CD4-positive, alpha-beta T cell (primary cell): Measurements from ENCODE around the gene DNAJC13. TPM values are rescaled to one million over a fixed set of nuclear protein-coding genes. Genes with fewer than 3 reads are reported as not detected.

ENCODE experiments used
- ATAC-seq: fragments of 200-7000 bp; cut with Tn5 transposase; one replicate; pipeline ENCODE4 v1.10.0; 2022; ENCODE audit warnings: mild to moderate bottlenecking; ENCODE audit not compliant: poor library complexity
- CTCF ChIA-PET: fragments of 350-600 bp; sonication (Branson Sonifier 250); formaldehyde crosslinking; loops from one replicate; lab custom pipeline; 2021; ENCODE audit warnings: antibody characterized with exemption, inconsistent platforms; lab: Charles Lee
- POLR2A ChIA-PET: fragments of 350-600 bp; sonication (Branson Sonifier 250); formaldehyde crosslinking; loops from one replicate; lab custom pipeline; 2021; ENCODE audit warnings: antibody characterized with exemption, inconsistent platforms; lab: Charles Lee
- DNase-seq, 14 experiments: peaks; one replicate each; pipeline ENCODE4 v3.0.0-alpha.2; 2013 to 2020; ENCODE audit warnings: mixed read lengths in 2 of 14
- H3K27ac ChIP-seq, 2 donors: one replicate each; pipeline versions ENCODE4 v1.5.1 to v1.7.0; 2013; ENCODE audit warnings: low read length in 2 of 2, low read depth in 1 of 2, mild to moderate bottlenecking in 1 of 2
- H3K27me3 ChIP-seq, 2 experiments: 1 replicate in 1 of 2; 2 replicates in 1 of 2; pipeline versions ENCODE4 v1.6.1 to v1.7.0; 2013; ENCODE audit warnings: low read length in 2 of 2, control low read depth in 1 of 2, mild to moderate bottlenecking in 1 of 2, moderate library complexity in 1 of 2; ENCODE audit not compliant: insufficient read depth in 2 of 2, control insufficient read depth in 1 of 2
- H3K36me3 ChIP-seq: one replicate; pipeline ENCODE4 v1.6.1; 2013; ENCODE audit warnings: low read length, control low read depth; ENCODE audit not compliant: insufficient read depth
- H3K4me1 ChIP-seq: one replicate; pipeline ENCODE4 v1.6.1; 2013; ENCODE audit warnings: low read length, control low read depth; ENCODE audit not compliant: insufficient read depth
- H3K4me3 ChIP-seq: one replicate; pipeline ENCODE4 v1.5.1; 2013; ENCODE audit warnings: mild to moderate bottlenecking, low read length, moderate library complexity
- H3K9me3 ChIP-seq, 2 experiments: 1 replicate in 1 of 2; 2 replicates in 1 of 2; pipeline versions ENCODE4 v1.6.1 to v1.7.0; 2013; ENCODE audit warnings: low read length in 2 of 2, mild to moderate bottlenecking in 2 of 2, control low read depth in 1 of 2, moderate library complexity in 1 of 2; ENCODE audit not compliant: control insufficient read depth in 1 of 2, insufficient read depth in 1 of 2
- H3K27ac Mint-ChIP-seq: one replicate; pipeline ENCODE4 v1.8.0; 2020; ENCODE audit warnings: mixed read lengths
- H3K27me3 Mint-ChIP-seq: one replicate; pipeline ENCODE4 v1.8.0; 2021; ENCODE audit warnings: mixed read lengths
- H3K36me3 Mint-ChIP-seq: one replicate; pipeline ENCODE4 v1.8.0; 2021; ENCODE audit warnings: low read depth, mixed read lengths
- H3K4me1 Mint-ChIP-seq: one replicate; pipeline ENCODE4 v1.8.0; 2021; ENCODE audit warnings: low read depth, mixed read lengths
- H3K4me3 Mint-ChIP-seq: one replicate; pipeline ENCODE4 v1.8.0; 2020; ENCODE audit warnings: mild to moderate bottlenecking, mixed read lengths
- H3K9me3 Mint-ChIP-seq: one replicate; pipeline ENCODE4 v1.8.0; 2020; ENCODE audit warnings: mixed read lengths
- CTCF ChIP-seq: fragments of 200-600 bp; IDR thresholded peaks from one replicate; pipeline ENCODE4 v1.8.0; 2022; ENCODE audit warnings: antibody characterized with exemption, mild to moderate bottlenecking
- intact Hi-C, 2 experiments: fragments of 100-400 bp; cut with DNase I in 1 of 2; cut with micrococcal nuclease in 1 of 2; formaldehyde crosslinking; loops; one replicate each; pipeline versions ENCODE4 v1.15.1 to v1.9.0; 2023 to 2025; cut with DNase I, micrococcal nuclease
- total RNA-seq, 174 experiments: library from RNA in 2 of 174; stranded (reverse) in 2 of 174; gene quantifications; one replicate each; pipeline ENCODE4 v1.2.3 and lab custom pipeline; 2021 to 2026

The DNAJC13 gene
- total RNA-seq, 2 experiments from 2014 or later: 13.5 to 14.3 TPM

DNA sequence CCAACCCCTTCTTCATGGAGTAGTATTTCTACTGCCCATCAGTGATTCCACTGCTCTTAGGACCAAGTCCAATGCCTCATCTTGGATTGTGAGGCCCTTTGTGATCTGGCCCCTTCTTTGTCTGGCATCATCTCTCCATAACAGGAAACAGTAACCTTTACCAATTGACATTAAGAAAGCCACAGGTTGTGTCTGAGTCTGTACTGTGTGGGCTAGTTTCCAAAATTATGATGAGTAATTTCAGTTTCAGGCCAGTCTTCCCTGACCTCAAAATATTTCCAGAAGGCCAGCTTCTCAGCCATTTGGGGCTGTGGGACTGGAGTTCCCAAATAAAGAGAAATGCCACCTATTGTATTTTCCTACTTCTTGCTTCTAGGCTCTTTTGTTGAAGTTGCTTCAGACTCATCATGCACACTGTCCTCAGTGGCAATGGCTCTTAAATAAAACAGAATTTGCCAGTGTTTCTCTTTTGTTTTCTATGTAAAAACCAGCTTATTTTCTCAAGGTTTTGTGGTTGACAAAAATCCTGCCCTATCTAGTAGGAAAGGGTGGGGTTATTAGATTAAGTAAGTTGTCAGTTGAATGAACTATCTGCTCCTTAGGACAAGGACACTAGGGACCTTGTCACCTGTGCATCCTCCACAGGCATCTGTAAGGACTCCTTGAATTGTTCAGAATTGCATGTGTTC lies 132.7 kb downstream of the DNAJC13 start:
- Histone ChIP-seq H3K27ac (no peak overlapping the region), H3K9me3 (no peaks in the 10 kb centered on the region), H3K27me3 (no peaks in the 10 kb centered on the region), H3K36me3 (no peaks in the 10 kb centered on the region), H3K4me1 (no peaks in the 10 kb centered on the region), H3K4me3 (no peak overlapping the region)
- intact Hi-C loops: no loop called here
- ChIA-PET POLR2A (no interaction called here), CTCF (no interaction called here)
- no peak for ATAC-seq
- H3K4me3 Mint-ChIP-seq: no peak overlapping the region
- TF ChIP-seq CTCF: no peak
- no peaks in the 10 kb centered on the region for H3K36me3 Mint-ChIP-seq
- peak overlapping the region; percentile 55 for H3K27ac Mint-ChIP-seq
- H3K4me1 Mint-ChIP-seq: peaks cover 21% of the 10 kb centered on the region
- no peaks in the 10 kb centered on the region for H3K9me3 Mint-ChIP-seq
- no peaks in the 10 kb centered on the region for H3K27me3 Mint-ChIP-seq
- no peak for DNase-seq

DNA sequence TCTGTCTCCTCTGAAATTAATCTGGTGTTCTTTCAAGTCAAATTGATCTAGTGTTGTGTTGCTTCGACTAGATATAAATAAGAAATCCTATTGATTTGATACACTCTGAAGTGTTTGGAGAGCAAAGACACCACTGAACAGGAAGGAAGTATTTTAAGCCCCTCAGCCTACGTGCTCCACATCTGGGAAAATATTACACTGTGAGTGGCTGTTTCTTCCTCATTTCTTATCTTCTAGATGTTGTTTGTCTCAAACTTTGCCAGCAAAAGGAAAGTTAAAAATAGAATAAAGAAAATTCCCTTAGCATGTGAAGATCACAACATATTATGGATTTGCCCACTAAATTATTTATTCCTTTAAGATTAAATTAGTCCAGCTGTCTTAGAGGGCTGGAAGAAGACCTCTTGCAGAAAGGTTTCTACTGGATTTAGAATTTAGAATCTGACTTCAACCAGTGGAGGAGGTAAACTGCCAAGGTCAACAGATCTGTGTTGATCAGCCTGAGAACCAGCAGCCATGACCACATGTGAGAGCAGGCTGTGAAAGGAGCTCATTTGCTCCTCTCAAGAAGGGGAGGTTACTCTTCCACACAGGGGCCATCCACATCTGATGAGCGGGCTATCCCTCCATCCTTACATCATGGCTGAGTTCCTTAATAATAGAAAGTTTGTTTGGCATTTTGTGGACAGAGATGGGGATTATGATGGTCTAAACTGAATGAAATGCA lies 133.4 kb downstream of the DNAJC13 start:
- H3K9me3 Mint-ChIP-seq: no peaks in the 10 kb centered on the region

DNA sequence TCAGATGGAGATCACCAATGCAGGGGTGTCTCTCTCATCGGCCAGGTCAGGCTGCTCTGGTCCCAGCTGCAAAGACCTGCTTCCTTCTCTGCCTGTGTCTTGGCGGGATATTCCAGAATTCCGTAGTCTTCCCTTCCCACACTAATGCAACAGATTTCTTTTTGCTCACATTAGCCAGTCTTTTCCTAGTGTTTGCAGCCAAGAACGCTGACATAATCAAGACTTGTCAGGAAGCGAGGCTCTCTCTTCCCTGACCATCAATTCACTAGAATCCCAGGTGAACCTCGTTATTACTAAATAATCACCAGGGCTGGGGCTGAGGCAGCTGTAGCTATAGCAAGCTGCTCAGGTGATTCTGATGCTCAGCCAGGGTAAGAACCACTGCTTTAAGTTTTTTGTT lies 136.5 kb downstream of the DNAJC13 start:
- no peak overlapping the region for H3K27ac Mint-ChIP-seq
- CTCF ChIA-PET: no interaction called here

More for the DNA sequence above, 133.4 kb downstream of the DNAJC13 start:
- intact Hi-C loops: no loop called here
- Mint-ChIP-seq H3K27ac (peak overlapping the region; percentile 55), H3K4me1 (peaks cover 21% of the 10 kb centered on the region), H3K27me3 (no peaks in the 10 kb centered on the region), H3K36me3 (no peaks in the 10 kb centered on the region), H3K4me3 (no peak overlapping the region)
- Histone ChIP-seq H3K36me3 (no peaks in the 10 kb centered on the region), H3K4me3 (no peak overlapping the region), H3K27ac (no peak overlapping the region), H3K9me3 (no peaks in the 10 kb centered on the region), H3K4me1 (no peaks in the 10 kb centered on the region), H3K27me3 (no peaks in the 10 kb centered on the region)
- ChIA-PET CTCF (no interaction called here), POLR2A (no interaction called here)
- ATAC-seq: no peak
- no peak for DNase-seq
- no peak for TF ChIP-seq CTCF

More for the DNA sequence above, 136.5 kb downstream of the DNAJC13 start:
- no peak for ATAC-seq
- no peak overlapping the region for H3K4me3 Mint-ChIP-seq
- no peaks in the 10 kb centered on the region for H3K36me3 ChIP-seq
- H3K9me3 ChIP-seq: no peaks in the 10 kb centered on the region
- intact Hi-C loops: no loop called here
- no peaks in the 10 kb centered on the region for H3K27me3 ChIP-seq
- no peak for DNase-seq
- peaks cover 14% of the 10 kb centered on the region for H3K36me3 Mint-ChIP-seq
- POLR2A ChIA-PET: no interaction called here
- H3K4me3 ChIP-seq: no peak overlapping the region
- H3K27me3 Mint-ChIP-seq: no peaks in the 10 kb centered on the region
- H3K4me1 Mint-ChIP-seq: peaks cover 21% of the 10 kb centered on the region
- no peaks in the 10 kb centered on the region for H3K9me3 Mint-ChIP-seq
- H3K4me1 ChIP-seq: no peaks in the 10 kb centered on the region
- no peak for TF ChIP-seq CTCF
- H3K27ac ChIP-seq: no peak overlapping the region
